ENCODE measurements around the gene NDUFAF8. TPM values are rescaled to one million over a fixed set of nuclear protein-coding genes. Genes with fewer than 3 reads are reported as not detected.

Gene NDUFAF8
- total and polyA plus RNA-seq, 10 of the 15 experiments (the other 5 are each of a cell fraction or from before 2014, with no cell fraction given): 22.0 to 307 (median 106) TPM

GRCh38 chr17:81206166-81206565 lies 33.0 kb upstream of the NDUFAF8 start (continued):
- TF ChIP-seq KDM1A (IDR thresholded peaks at IDR 0.05; ENCODE audit: borderline replicate concordance): no peak

DNA sequence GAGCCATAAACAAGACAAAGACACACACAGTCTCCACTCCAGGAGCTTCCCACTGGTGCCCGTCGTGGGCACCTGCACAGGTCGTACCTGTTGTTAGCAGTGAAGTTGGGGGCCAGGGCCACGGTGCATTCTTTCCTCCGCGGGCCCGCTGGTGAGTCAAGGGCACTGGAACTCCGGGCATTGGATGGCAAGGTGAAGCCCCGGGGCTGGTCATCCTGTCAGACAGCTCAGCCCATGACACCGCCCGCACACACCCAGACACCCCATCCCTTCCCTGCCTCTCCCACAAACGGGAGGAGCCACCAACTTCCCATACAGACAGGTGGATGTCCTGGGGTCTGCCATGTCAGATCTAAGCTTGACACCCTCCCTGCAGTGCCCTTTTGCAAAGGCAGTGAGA lies 32.5 kb upstream of the NDUFAF8 start:
- intact Hi-C loops (cut with micrococcal nuclease; ENCODE audit: unreplicated experiment): no loop called here
- H3K4me3 ChIP-seq: no peak overlapping the region
- CTCF ChIA-PET: no interaction called here

More for the DNA sequence above, 32.5 kb upstream of the NDUFAF8 start:
- no peaks in the 10 kb centered on the region for H3K4me1 ChIP-seq (ENCODE audit: control insufficient read depth, insufficient read depth, low read length)
- no peak for DNase-seq (ENCODE audit: low read depth, low spot score)
- SMC1A ChIA-PET (ENCODE audit: uncharacterized antibody, unreplicated experiment): no interaction called here
- no peak overlapping the region for H3K27ac ChIP-seq (ENCODE audit: control insufficient read depth, insufficient read depth)
- no peaks in the 10 kb centered on the region for H3K79me2 ChIP-seq (ENCODE audit: control insufficient read depth, insufficient read depth, low read length)
- TF ChIP-seq ZNF622 (IDR thresholded peaks at IDR 0.05): no peak
- TF ChIP-seq REST (IDR thresholded peaks at IDR 0.05; ENCODE audit: low read depth, low read length): no peak
- no peak for TF ChIP-seq IKZF1 (conservative IDR thresholded peaks at IDR 0.05)
- ATAC-seq: no peak
- no peak overlapping the region for H3K9ac ChIP-seq (ENCODE audit: control insufficient read depth, insufficient read depth, low read length)
- POLR2A ChIA-PET: no interaction called here
- H3K9me3 ChIP-seq (replicated peaks; ENCODE audit: control insufficient read depth, insufficient read depth, low read length): no peaks in the 10 kb centered on the region
- BruUV-seq (replicated peaks): no TSS peak
- RAD21 ChIA-PET (ENCODE audit: unreplicated experiment): no interaction called here
- WGBS (ENCODE audit: insufficient coverage, insufficient replicate concordance, low lambda C conversion rate, missing lambda C conversion rate): 86% methylated on average over 12 of the region's 12 CpGs
- H3K27me3 ChIP-seq (replicated peaks in 1 of 2; ENCODE audit: control insufficient read depth in 2 of 2, insufficient read depth in 2 of 2, low read length in 1 of 2): no peaks in the 10 kb centered on the region
- no peak overlapping the region for H3K4me2 ChIP-seq (ENCODE audit: control insufficient read depth, insufficient read depth)
- no peaks in the 10 kb centered on the region for H4K20me1 ChIP-seq (ENCODE audit: control insufficient read depth, insufficient read depth)
- peaks cover 0 to 12% of the 10 kb centered on the region in 2 experiments; a peak in 2 of 4 replicates for H3K36me3 ChIP-seq (ENCODE audit: control insufficient read depth in 2 of 2, insufficient read depth in 2 of 2, low read length in 1 of 2)
- in situ Hi-C loops (cut with MboI): no loop called here
- no peak overlapping the region for H2AFZ ChIP-seq (ENCODE audit: control insufficient read depth, low read depth, low read length)
- FAIRE-seq: no peak

All from GM12878 (cell line).